HepG2 (cell line): Measurements from ENCODE around the gene TAP1. TPM values are rescaled to one million over a fixed set of nuclear protein-coding genes. Genes with fewer than 3 reads are reported as not detected.
A peak's percentile ranks its signal among the peaks of the same experiment; 100 is the strongest.

Source experiments
- E2F1 ChIP-seq: sonication (generic); formaldehyde crosslinking; IDR thresholded peaks from 2 replicates; pipeline ENCODE4 v1.5.0; 2020; ENCODE audit warnings: missing genetic modification reagents
- FOXC1 ChIP-seq: sonication (generic); formaldehyde crosslinking; IDR thresholded peaks from 2 replicates; pipeline ENCODE4 v1.8.0; 2022; ENCODE audit warnings: mild to moderate bottlenecking, missing genetic modification reagents, borderline replicate concordance
- FOXK1 ChIP-seq: sonication (generic); formaldehyde crosslinking; IDR thresholded peaks from 2 replicates; pipeline ENCODE4 v1.4.0; 2020; ENCODE audit warnings: low read depth, missing genetic modification reagents, borderline replicate concordance
- FUBP1 ChIP-seq: sonication (generic); formaldehyde crosslinking; IDR thresholded peaks from 2 replicates; pipeline ENCODE4 v1.5.1; 2020; ENCODE audit warnings: missing genetic modification reagents, mild to moderate bottlenecking, borderline replicate concordance
- GFI1 ChIP-seq: sonication (generic); formaldehyde crosslinking; IDR thresholded peaks from 2 replicates; pipeline ENCODE4 v1.5.0; 2020; ENCODE audit warnings: missing genetic modification reagents, mild to moderate bottlenecking, borderline replicate concordance
- HNF4A ChIP-seq: sonication (generic); formaldehyde crosslinking; IDR thresholded peaks from 2 replicates; pipeline ENCODE4 v1.4.0; 2020; ENCODE audit warnings: missing genetic modification reagents
- KAT8 ChIP-seq: IDR thresholded peaks from 2 replicates; pipeline ENCODE4 v1.6.1; 2016; ENCODE audit warnings: missing genetic modification reagents, missing compliant biosample characterization
- KLF16 ChIP-seq, 2 experiments: sonication (generic) in 1 of 2; formaldehyde crosslinking in 1 of 2; IDR thresholded peaks; 2 replicates each; pipeline versions ENCODE4 v1.6.1 to v1.8.0; 2016 to 2023; ENCODE audit warnings: missing genetic modification reagents in 2 of 2, missing compliant biosample characterization in 1 of 2
- MLXIP ChIP-seq: sonication (generic); formaldehyde crosslinking; IDR thresholded peaks from 2 replicates; pipeline ENCODE4 v1.9.0; 2021; ENCODE audit warnings: missing genetic modification reagents, borderline replicate concordance
- PLSCR1 ChIP-seq: sonication (generic); formaldehyde crosslinking; IDR thresholded peaks from 2 replicates; pipeline ENCODE4 v1.5.0; 2020; ENCODE audit warnings: missing genetic modification reagents, mild to moderate bottlenecking, borderline replicate concordance
- XRCC5 ChIP-seq: fragments of 200-400 bp; formaldehyde crosslinking; optimal IDR thresholded peaks from 2 replicates; pipeline ENCODE3; 2017; ENCODE audit warnings: mild to moderate bottlenecking, low read length
- ZBTB43 ChIP-seq: sonication (generic); formaldehyde crosslinking; conservative IDR thresholded peaks from 2 replicates; pipeline ENCODE4 v1.4.0; 2020; ENCODE audit warnings: missing genetic modification reagents
- ZNF282 ChIP-seq: fragments of 450-650 bp; IDR thresholded peaks from 2 replicates; pipeline ENCODE4 v1.6.1; 2018; ENCODE audit not compliant: partially characterized antibody
- ZNF33B ChIP-seq: sonication (generic); formaldehyde crosslinking; IDR thresholded peaks from 2 replicates; pipeline ENCODE4 v1.5.1; 2020; ENCODE audit warnings: mild to moderate bottlenecking, missing genetic modification reagents
- ZNF362 ChIP-seq: sonication (generic); formaldehyde crosslinking; IDR thresholded peaks from 2 replicates; pipeline ENCODE4 v1.4.0; 2020; ENCODE audit warnings: missing genetic modification reagents, mild to moderate bottlenecking, borderline replicate concordance
- ZNF430 ChIP-seq: sonication (generic); formaldehyde crosslinking; IDR thresholded peaks from 2 replicates; pipeline ENCODE4 v1.9.0; 2021; ENCODE audit warnings: mild to moderate bottlenecking, missing genetic modification reagents
- ZNF878 ChIP-seq: sonication (generic); formaldehyde crosslinking; IDR thresholded peaks from 2 replicates; pipeline ENCODE4 v1.8.1; 2023; ENCODE audit warnings: mild to moderate bottlenecking, missing genetic modification reagents, moderate library complexity
- polyA plus RNA-seq, 8 experiments: library from polyadenylated mRNA; depleted of rRNA in 3 of 8; stranded (reverse) in 7 of 8; unstranded in 1 of 8; fragments of >200 nt; fragmentation: Illumina TruSeq in 4 of 8; extraction: Trizol in 4 of 8; gene quantifications; 2 replicates each; pipeline versions ENCODE4 v1.2.1 to v1.2.3, GENCODE V29; 2011 to 2016; ENCODE audit warnings: low read depth in 4 of 8, missing spikeins in 1 of 8, mixed read lengths in 1 of 8; ENCODE audit not compliant: insufficient read depth in 1 of 8
- total RNA-seq, 5 experiments: library from RNA; depleted of rRNA; stranded (reverse); fragments of >200 nt; fragmentation: Illumina TruSeq; extraction: Trizol; gene quantifications; 2 replicates each; pipeline ENCODE4 v1.2.3, GENCODE V29; 2016; ENCODE audit warnings: low read depth in 1 of 5

Gene TAP1
- total and polyA plus RNA-seq, 2 of the 13 experiments (the other 11 are each of a cell fraction or from before 2014, with no cell fraction given): 31.2 to 52.2 TPM

- TF ChIP-seq ZNF33B: peak; percentile 87; the same call in 1 of the 2 replicates
- peak; percentile 90 for TF ChIP-seq ZNF430
- peak; percentile 61 for TF ChIP-seq HNF4A (CRISPR knock-in tag)
- TF ChIP-seq MLXIP: 0 out of 2 replicates have a peak, but pooled peaks have one; percentile 31
- peak; percentile 64; the same call in 1 of the 2 replicates for TF ChIP-seq FOXK1 (CRISPR knock-in tag)
- TF ChIP-seq ZNF878 (CRISPR knock-in tag): 0 out of 2 replicates have a peak, but pooled peaks have one; percentile 5
- TF ChIP-seq ZNF282: no peak
- TF ChIP-seq FOXC1 (CRISPR knock-in tag): peak; percentile 82
- TF ChIP-seq FUBP1 (CRISPR knock-in tag): no peak
- TF ChIP-seq ZBTB43: peak; percentile 56
- TF ChIP-seq XRCC5: peak; percentile 98
- TF ChIP-seq E2F1: peak; percentile 72
- TF ChIP-seq KAT8 (CRISPR knock-in tag): peak; percentile 88
- peak in 1 of 2 experiments; percentile 84; a peak in 2 of 4 replicates for TF ChIP-seq KLF16 (CRISPR knock-in tag; IDR thresholded peaks at IDR 0.05)
- TF ChIP-seq GFI1 (CRISPR knock-in tag): 0 out of 2 replicates have a peak, but pooled peaks have one; percentile 50
- peak; percentile 44; the same call in 1 of the 2 replicates for TF ChIP-seq ZNF362 (CRISPR knock-in tag)
- TF ChIP-seq PLSCR1 (CRISPR knock-in tag): no peak
These were observed 15.2 kb downstream of the TAP1 start, which contains the start of gene TAP2 (continued) for GRCh38 chr6:32838114-32838958.
